ENCODE measurements around the gene EDEM1.

DNA sequence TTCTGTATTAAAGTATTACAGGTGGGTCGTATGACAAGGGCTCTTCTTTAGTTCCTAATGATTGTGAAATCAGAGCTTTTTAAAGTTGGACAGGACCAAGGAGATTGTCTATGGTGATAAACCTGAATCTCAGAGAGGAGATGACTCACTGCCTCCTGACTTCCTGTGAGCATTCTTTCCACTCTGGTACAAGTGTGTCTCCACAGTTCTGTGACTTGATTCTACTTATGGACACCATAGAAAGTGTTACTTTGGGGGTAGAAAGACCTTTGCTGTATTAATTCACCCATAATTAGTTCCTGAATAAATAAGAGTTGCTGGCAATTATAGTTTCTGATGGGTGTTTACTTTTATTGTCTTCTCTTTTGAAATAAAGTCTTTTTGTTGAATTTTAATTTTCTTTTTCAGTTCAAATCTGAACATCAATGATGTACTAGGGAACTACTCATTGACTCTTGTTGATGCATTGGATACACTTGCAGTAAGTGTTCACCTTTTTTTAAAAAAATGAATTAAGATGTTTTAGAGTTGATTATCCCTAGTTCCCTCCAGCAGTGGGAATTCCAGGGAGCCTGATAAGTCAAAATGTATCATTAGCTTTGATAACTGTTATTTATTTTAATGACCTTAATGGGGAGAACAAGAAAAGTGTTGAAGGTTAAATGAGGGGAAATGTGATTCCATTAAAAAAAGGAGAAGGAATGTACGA lies 7.4 kb downstream of the EDEM1 start:
- TF ChIP-seq EP300 (IDR thresholded peaks at IDR 0.05) = peak in 1 of 2 donors; percentile 31
- TF ChIP-seq, protein P1, sequence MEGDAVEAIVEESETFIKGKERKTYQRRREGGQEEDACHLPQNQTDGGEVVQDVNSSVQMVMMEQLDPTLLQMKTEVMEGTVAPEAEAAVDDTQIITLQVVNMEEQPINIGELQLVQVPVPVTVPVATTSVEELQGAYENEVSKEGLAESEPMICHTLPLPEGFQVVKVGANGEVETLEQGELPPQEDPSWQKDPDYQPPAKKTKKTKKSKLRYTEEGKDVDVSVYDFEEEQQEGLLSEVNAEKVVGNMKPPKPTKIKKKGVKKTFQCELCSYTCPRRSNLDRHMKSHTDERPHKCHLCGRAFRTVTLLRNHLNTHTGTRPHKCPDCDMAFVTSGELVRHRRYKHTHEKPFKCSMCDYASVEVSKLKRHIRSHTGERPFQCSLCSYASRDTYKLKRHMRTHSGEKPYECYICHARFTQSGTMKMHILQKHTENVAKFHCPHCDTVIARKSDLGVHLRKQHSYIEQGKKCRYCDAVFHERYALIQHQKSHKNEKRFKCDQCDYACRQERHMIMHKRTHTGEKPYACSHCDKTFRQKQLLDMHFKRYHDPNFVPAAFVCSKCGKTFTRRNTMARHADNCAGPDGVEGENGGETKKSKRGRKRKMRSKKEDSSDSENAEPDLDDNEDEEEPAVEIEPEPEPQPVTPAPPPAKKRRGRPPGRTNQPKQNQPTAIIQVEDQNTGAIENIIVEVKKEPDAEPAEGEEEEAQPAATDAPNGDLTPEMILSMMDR (IDR thresholded peaks at IDR 0.05) = no peak

All from tibial nerve (tissue), 4 donors.